ENCODE results near the gene MRPL41.
"Not testable (repeated sequence)": the region's sequence is repeated elsewhere in the genome, so short reads cannot be mapped to it uniquely, and the experiment has no call there.

Gene MRPL41

DNA sequence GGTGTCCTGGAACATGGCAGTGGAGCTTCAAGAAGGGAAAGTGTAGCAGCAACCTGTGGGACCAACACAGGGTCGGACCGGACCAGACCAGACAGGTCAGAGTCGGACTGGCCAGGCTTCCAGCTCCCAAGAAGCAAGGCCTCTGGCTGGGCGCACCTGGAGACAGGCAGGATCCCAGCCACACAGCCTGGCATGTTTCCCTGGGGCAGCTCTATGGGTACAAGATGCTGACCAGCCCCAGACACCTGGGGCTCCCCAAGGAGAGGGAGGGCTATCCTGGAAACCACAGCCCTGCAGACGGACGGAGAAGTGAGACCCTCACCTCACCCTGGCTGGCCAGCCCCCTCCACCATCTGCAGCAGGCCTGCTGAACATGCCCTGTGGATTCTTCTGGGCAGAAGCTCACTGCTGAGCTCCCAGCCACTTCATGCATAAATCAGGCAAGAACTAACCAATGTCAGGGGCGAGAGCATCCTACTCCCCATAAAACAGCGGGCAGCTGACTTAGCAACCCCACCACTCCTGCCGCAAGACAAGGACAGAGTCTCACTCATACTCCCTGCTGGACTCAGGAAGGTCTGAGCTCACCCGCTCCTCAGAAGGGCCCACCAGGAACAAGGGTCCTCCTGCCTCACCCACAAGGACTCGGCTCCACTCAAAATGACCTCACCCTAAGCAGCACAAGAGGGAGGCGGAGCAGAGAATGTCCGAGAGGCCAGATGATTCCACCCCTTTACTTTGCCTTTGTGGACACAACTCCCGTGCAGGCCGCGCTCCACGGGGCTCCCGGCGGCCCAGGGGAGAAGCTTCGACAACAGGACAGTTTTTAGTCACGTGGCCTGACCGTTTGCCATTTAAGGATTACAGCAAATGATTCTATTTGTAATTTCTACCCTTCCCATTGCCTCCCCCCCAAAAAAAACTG is 29.9 kb downstream of the MRPL41 start:
- DNase-seq (ENCODE audit: low read depth, low spot score): no peak
- no peak overlapping the region for H3K27ac ChIP-seq

DNA sequence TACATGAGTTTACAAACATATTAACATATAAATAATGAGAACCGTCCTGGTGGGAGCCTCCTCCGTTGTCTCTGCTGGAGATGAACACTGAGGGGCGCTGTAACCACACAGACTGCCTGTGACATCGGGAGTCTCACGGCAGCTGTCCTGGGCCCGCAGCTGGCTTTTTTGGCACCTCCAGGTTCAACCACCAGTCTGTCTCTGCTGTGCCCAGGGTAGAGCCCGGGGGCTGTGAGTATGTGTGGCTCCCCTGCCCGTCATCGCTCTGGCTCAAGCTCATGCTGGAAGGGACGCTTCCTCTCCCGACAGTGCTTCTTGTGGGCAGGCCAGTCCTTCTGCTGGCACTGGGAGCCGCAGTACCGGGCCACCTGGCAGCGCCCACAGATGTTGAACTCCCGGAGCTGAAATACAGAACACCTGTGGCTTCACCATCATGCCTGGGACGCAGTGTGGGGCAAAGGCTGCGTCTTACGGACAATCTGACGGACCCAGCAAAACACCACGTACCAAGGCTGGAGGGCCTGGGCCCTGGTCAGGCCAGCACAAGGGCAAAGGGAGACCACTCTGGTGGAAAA is 30.7 kb downstream of the MRPL41 start:
- no peak overlapping the region for H3K27ac ChIP-seq
- no peak for DNase-seq (ENCODE audit: low read depth, low spot score)

DNA sequence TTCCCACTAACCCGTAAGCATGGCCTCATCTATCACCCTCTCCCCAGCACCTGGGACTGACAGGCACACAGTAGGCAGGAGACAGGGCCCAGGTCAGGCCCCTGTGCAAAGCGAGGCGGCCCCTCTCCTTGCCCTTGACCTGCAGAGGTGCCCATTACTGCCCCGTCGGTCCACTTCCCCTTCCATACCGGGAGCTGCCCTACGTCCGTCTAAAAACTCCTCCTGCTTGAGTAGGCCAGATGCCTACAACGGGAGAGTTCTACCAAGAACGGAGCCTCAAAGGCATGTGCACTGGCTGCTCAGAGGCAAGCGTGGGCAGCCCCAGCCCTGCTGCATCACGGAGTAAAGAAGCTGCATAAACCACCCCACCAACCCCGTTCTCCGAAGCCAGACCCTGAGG is 31.7 kb downstream of the MRPL41 start:
- DNase-seq (ENCODE audit: low read depth, low spot score): no peak
- no peak overlapping the region for H3K27ac ChIP-seq

DNA sequence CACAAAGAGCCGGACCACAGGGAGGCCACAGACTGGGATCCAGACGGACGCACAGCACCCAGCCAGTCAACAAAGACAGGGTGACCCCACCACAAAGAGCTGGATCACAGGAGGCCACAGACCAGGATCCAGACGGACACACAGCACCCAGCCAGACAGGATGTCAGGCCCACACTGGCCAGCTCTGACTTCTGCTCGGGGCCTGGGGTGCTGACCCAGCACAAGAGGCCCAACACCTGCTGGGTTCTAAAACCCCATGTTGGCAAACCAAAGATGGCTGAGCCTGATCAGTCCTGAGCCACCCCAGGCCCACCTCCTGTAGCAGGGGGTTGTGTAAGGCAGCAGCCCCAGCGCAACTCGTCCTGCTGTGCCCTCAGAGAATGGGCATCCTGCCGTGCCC is 32.3 kb downstream of the MRPL41 start:
- no peak overlapping the region for H3K27ac ChIP-seq
- no peak for DNase-seq (ENCODE audit: low read depth, low spot score)

DNA sequence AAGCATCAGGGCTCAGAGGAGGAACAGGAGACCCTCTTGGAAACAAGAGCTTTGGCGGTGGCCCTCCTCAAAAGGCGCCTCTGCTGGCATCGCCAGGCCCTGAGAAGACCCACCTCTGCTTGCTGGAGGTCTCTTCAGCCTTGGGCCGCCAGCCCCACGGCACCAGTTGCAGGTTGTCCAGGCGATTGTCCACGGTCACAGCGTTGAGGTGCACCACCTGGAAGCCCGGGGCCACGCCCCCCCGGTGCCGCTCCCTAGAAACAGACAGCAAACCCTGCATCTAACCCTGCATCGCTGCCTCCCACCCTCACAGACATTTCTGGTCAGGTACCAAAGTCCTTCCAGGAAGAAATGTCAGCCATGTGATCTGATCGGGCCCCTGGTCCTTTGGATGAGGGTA is 35.2 kb downstream of the MRPL41 start:
- H3K27ac ChIP-seq: no peak overlapping the region
- DNase-seq (ENCODE audit: low read depth, low spot score): no peak

DNA sequence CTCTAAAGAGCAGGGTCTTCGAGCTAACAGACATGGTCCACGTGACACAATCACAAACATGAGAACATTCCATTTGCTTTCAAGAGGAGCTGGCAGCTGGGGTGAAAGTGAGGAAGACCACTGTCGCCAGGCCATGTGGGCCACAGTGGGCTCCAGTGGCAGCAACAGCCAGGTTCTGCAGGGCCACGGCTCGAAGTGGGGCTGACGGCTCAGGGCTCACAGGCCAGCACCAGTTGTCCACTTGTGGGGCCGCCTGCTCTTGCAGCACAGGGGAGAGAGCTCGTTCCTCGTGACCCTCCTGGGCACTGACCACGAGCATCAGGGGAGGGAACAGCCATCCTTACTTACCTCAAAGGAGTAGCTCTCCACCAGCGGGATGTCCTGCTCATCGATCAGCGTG is 36.6 kb downstream of the MRPL41 start:
- DNase-seq (ENCODE audit: low read depth, low spot score): no peak
- H3K27ac ChIP-seq: no peak overlapping the region

DNA sequence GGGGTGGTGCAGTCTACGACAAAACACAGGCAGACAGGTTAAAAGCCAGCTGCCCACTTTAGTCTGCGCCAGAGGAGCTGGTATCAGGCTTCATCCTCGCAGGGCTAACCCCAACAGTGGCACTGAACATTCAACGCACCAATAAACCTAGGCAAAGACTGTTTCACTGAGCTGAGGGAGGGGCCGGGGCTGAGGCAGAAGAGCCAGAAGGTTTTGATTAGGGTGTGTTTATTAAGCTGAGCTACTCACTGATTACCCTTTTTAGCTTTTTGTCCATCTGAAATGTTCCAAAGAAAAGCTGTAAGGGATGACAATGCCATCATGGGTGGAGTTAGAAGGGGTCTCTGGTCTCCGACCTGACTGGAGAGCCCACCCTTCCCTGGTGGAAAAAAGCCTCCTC is 37.2 kb downstream of the MRPL41 start:
- no peak overlapping the region for H3K27ac ChIP-seq
- DNase-seq (ENCODE audit: low read depth, low spot score): no peak

DNA sequence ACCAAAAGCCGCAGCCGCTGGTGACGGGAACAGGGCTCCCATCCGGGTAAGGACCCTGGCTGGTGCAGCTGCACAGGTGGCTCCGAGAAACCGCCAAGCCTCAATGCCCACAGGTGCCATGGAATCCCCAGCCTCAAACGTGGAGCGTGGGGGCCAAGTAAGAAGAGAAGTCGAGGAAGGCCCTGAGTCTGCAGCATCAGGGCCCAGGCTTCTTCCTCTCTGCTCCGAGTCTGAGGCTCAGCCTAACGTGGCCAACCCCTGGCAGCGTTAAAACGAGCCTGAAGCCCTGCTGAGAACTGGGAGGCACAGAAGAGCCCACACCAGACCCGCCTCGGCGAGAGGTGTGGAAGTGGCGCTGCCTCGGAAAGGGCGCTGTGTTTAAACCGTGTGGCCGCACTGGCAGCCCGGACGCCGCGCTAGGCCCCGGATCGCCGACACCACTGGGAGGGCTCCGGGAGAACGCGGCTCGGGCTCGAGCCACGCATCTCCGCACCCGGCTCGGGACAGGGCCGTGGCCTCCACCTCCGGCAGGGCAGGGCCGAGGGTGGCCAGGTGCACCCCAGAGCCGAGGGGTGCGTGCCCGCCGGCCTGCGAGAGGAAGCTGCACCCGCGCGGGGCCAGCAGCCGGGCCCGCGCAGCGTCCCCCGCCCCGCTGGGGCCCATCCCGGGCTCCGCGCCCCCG is 37.9 kb downstream of the MRPL41 start:
- no peak for DNase-seq (ENCODE audit: low read depth, low spot score)
- H3K27ac ChIP-seq: peak overlapping the region; percentile 23

DNA sequence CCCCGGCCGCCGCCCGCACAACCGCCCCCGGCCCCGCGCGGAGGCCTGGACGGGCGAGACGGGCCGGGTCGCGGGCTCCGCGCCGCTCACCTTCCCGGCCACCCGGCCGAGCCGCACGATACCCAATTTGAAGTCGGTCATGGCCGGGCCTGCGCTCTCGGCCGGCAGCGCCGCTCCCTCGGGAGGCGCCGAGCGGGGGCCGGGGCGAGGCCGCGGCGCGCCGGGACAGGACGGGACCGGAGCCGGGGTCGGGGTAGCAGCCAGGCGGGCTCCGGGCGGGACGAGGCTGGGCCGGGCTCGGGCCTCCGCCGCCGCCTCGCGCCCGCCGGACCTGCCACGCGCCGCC is 38.4 kb downstream of the MRPL41 start:
- DNase-seq (ENCODE audit: low read depth, low spot score): no peak
- H3K27ac ChIP-seq: peak overlapping the region; percentile 23

DNA sequence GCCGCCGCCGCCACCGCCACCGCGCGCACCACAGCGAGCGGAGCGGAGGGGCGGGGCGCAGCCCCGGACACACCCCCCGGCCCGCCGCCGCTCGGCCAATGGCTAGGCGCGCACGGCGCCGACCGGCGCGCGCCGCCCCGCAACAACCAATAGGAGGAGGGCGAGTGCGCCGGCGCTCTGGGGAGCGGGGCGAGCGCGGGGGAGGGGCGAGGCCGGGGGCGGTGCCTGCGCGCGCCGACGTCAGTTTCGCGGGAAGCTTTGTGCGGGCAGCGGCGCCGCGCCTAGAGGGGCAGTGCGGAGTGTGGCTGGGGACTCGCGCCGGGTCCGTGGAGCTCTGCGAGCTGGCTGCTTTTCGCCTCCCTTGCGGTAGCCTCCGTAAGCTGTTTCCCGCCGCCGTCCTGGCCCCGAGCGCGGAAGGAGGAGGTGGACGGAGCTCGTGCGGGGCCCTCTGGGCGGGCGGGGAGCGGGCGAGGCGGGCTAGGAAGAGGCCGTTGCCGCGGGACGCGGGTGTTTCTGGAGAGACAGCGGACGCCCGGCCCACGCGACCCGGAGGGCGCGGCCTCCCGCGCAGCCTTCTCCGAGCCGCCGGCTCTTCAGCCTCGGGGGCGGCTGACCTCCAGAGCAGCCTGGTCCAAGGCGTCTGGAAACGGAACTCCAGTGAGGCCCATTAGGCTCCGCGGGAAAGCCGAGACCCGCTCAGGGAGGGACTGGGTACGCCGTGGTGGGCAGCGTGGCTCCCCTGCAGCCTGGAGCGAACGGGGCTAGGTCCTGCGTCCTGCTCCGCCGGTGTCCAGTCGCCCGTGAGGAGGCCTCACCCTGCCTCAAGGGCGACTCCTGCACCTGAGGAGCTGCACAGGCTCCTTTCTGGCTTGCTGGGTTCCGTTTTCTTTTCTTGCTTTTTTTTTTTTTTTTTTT is 39.0 kb downstream of the MRPL41 start, which contains the start of gene ZMYND19:
Gene ZMYND19, minus strand, starts transcription at position 44 of the 915 bp plus-strand sequence. CDS start 249 bp downstream, outside the sequence.
- DNase-seq (ENCODE audit: low read depth, low spot score): peak; percentile 16
- H3K27ac ChIP-seq: peak within 1 kb of the TSS; percentile 23

DNA sequence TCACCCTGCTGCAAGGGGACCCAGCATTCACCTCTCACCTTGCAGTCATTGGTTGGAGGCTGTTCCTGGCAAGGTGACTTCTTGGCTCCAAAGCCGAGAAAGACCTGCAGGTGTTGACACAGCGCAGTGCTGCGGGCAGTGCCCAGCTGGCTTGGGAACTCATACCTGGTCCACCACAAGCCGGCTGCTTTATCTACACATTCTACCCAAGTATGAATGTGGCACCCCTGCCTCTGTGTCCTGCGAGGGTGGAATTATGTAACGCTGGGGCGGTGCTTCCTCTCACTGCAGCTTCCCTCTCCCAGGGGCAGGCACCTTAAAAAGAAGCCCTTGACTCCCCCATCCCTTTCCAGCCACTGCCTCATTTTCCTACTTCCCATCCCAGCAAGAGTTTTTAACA is 41.1 kb downstream of the MRPL41 start:
- H3K27ac ChIP-seq: no peak overlapping the region

DNA sequence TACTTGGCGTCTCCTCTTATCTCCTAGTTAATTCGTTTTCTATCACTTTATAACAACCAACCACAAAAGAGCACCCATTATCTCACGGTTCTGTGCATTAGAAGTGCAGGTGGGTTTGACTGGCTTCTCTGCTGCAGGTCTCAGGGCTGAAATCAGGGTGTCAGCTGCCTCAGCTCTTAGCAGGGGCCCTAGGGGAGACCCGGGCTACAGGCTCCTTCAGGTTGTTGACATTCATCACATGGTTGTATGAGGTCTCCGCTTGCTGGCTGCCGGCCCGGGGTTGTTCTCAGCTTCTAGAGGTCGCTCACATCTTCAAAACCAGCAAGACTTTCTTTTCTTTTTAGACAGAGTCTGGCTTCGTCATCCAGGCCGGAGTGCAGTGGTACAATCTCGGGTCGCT is 41.5 kb downstream of the MRPL41 start:
- no peak for DNase-seq (ENCODE audit: low read depth, low spot score)
- H3K27ac ChIP-seq: no peak overlapping the region

More for the DNA sequence above, 41.1 kb downstream of the MRPL41 start:
- DNase-seq (ENCODE audit: low read depth, low spot score): no peak

DNA sequence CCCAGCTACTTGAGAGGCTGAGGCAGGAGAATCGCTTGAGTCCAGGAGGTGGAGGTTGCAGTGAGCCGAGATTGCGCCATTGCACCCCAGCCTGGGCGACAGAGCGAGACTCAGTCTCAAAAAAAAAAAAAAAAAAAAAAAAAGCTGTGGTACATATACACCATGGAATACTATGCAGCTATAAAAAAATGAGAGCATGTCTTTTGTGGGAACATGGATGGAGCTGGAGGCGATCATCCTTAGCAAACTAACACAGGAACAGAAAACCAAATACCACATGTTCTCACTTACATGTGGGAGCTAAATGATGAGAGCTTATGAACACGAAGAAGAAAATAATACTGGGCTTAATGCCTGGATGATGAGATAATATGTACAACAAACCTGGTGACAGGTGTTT is 44.9 kb downstream of the MRPL41 start:
- DNase-seq (ENCODE audit: low read depth, low spot score); H3K27ac ChIP-seq: not testable (repeated sequence)

DNA sequence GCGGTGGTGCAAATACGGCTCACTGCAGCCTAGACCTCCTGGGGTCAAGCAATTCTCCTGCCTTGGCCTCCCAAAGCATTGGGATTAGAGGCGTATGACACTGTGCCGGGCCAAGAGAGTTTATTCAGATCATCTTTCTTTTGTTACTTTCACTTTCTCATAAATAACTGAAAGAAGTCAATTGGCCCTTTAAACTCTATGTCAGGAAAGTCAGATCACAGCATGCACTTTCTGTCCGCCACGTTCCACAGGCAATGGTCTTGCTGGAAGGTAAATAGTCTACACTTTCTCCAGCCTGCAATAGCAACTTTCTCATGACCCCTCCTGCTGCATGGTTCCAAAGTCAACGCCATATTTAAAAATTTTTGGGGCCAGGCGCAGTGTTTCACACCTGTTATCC is 47.3 kb downstream of the MRPL41 start:
- no peak for DNase-seq (ENCODE audit: low read depth, low spot score)
- no peak overlapping the region for H3K27ac ChIP-seq
